Activated naive CD4-positive, alpha-beta T cell treated with anti-CD3 and anti-CD28 coated beads, Interleukin-2, amount 50 U/mL, for 16 hours (primary cell): Measurements from ENCODE around the gene LAMA1.

ENCODE experiments used
- DNase-seq: peaks from one replicate; pipeline ENCODE4 v3.0.0-alpha.2; 2020

Gene LAMA1

DNA sequence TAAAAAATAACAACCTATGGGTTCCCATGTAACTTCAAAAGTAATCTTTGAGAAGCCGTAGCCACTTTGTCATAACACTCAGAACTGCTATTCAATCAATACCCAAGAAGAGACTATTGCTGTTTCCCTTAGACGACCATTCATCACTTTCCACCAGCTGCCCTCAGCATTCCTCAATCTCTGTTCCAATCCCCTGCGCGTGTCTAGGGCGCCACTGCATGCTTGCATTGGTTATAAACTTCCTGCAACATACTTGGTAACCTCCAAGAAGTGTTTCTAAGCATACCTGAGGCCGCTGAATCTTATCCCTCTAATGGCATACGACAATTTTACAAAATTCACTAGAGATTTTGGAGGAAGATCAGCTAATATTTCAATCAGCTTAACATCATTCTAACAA, 134.2 kb downstream of the LAMA1 start:
- DNase-seq: no peak

DNA sequence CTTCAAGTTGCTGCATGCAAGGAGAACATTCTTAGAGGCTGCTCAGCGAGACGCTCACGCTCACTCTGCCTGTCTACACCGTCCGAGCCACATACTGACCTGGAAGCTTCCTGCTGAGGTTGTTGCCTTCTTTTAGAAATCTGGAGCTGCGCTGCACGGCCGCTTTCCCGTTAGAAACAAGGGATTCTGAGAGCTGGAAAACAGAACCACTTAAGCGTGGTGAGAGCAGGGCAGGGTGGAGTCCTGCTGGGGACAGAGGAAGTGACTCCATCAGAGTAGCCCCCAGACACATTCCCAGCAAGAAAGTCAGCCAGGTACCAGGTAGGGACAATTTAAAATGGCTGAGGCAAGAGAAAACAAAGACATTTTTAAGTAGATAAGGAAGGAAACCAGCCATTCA, 135.2 kb downstream of the LAMA1 start:
- no peak for DNase-seq

DNA sequence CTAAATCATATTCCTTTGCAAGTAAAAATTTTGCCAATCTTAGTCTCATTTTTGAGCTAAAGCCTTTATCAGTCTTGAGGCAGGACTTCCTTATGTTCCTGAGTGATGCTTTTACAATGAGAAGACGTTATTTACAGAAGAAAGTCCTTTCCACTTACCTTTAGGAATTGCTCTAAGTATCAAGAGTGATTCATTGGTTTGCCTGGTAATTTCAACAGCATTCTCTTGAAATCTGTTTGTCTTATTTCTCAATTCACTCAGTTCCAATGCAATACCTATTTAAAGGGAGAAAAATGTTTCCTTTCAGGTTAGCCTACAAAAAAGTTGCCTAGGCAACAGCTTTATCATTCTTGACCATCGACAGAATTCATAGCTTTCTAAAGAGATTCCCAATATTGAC, 137.2 kb downstream of the LAMA1 start:
- DNase-seq: no peak

DNA sequence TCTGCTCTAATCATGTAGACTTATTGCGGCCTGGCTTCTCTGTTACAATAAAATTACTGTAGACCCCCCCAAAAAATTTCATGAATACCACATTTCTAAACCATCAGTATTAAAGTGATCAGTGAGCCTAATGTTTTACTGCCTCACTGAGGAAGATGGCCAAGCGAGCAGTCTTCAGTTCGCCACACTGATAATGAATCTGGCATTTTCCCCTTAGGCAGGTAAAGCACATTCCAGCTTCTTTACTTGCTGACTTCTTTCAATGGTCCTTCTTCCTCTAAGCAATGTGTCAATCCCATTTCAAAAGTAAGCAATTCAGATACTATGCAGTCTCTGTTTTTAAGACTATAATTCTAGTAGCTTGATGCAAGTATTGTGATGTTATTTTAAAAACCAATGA, 137.6 kb downstream of the LAMA1 start:
- DNase-seq: no peak

DNA sequence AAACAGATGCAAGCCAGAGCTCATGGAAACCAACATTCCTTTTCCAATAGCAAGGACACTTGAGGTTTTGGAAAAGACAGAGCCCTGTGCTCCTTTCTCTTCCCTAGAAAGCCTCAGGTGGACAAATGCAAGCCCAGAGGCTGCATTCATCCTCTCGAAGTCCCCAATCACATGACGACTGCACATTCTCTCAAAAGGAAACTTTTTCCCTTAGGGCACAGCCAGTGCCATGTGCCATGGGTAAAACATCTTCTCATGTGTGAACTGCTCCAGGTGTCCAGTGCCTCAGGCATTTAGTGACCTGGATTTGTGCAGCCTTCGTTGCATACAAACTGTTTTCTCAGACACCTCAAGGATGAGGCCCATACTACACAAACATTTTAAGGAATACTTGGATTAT, 140.7 kb downstream of the LAMA1 start:
- DNase-seq: no peak

DNA sequence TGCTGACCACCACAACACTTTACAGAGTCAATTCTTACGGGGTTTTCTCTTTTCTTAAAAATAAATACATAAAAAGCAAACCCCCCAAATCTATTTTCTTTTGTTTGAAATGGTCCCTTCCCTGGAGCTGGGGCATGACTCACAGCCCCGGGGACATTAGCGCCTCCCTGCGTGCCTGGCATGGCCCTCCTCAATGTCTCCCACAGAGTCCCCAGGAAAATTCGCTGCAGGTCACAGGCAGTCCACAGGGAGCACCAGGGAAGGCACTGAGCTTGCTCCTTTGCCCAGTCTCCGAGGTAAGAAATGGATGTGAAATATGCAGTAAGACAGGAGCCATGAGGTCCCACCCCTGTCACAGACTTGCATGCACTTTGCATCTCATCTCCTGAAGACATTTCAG, 142.5 kb downstream of the LAMA1 start:
- DNase-seq: no peak

DNA sequence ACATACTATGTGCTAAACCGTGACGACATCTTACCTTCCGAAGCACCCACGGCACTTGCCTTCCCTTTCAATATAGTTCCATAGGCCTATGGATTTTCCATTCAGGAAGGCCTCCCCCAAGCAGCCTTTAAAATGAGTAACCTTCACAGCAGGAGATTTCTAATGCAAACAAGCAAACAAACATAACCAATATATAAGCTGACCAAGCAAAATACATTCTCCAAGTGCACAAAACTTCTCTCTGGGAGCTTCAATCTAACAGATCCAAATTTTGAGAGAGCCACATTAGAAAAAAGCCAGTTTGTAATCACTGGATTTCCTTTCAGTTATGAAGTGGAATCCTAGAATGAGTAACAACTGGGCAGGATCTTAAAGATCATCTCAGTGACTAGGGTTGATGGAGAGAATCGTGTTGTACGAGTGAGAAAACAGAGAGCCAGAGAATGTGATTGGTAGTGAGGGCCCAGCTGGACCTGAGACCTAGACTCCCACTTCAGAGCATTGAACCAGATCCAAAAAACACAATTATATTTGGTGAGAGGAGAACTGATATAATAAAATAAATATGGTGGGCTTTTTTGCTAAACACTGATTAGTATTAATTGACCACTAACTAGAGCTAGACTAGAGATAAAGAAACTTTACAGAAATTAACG, 145.6 kb downstream of the LAMA1 start:
- DNase-seq: no peak

DNA sequence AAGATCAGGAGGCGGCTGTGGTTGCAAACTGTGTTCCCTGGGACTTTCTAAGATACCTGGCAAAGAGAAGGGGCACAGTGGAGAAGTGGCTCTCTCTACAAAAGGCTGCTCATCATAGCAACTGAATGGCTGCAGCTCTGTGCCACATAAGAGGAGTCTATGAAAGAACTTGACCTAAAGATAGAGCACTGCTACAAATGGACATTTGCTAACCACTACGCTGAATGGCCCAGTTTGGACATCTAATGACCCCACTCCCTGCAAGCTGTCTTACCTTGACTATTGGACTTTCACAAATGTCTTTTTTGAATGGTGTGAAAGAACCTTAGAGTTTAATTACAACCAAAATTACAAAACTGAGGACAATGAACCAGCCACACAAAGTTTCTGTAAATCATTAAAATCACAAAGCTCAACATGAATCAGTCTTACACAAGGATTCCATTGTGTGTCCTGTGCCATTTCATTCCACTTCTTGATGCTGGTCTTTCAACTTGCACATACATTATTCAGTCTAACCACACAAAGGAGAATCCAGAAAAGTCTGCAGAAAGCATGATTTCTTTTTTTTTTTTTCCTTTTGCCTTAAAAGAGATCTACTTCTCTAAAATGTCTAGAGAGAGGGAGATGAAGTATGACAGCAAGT, 154.0 kb downstream of the LAMA1 start:
- no peak for DNase-seq

DNA sequence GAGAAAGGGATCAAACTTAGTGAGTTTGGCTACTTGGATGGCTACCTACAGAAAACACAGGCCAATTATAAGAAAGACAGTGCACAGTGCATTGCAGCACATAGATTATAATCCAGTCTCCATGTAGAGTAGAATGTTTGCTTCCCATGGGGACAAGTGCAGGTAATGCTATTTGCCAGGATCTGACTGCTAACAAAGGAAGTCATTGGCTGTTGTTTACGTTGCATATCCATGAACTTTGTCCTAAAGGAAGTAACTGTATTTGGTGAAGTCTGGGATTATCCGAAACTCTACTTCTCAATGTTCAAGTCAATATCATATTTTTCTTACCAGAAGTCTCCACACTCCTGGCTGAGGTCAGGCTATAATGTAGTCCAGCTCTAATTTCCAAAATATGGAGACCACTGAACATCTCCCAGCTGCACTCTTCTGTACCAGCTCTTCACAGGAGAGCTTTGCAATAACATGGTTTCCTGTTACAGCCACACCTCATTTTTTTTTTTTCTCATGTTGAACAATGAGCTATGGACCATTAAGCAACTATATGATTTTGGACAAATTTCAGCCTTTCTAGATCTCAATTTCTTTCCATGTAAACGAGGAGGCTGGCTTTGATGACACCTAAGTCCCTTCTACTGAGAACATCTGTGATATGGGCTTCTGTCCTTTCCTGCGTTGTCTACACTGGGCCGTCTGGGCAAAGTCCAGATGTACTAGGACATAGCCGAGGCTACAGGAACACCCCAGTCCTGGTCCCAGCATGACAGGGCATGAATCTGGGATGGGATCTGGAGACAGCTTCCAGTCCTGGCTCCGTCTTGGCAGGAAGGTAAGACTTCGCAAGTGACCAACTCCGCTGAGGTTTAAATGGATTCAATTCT, 154.8 kb downstream of the LAMA1 start:
- no peak for DNase-seq

DNA sequence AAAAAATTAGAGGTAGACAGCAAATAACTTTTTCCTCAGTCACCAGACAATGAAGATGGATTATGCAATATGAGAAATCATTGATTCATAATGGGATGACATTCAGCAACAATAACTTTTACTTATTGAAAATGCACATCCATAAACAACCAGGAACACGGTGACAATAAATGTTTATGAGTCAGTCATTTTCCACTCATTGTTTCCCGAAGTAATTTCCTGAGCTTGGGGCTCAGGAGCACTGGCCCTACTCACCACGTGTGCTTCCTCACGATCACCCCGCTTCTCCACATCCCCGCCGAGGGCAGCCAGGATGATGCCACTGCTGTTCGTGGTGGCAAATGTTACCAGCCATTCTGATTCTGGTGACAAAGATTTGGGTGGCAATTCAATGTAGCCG, 156.3 kb downstream of the LAMA1 start:
- DNase-seq: no peak

DNA sequence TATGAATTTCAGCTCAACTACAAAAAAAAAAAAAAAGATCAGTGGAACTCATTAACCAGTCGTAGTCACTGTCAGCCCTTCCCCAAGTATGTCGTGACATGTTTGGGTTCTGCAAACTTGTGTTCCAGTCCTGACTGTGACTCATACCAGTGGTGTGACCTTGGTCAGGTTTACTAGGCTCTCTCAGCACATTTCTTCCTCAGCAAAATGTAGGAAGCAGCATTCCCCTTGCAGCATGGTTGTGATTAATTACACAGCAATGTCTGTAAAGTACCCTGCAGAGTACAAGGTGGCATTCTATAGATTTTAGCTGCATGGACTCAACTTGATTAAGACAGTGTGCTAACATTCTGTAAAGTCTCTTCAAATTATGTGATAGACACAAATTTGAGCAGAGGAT, 156.9 kb downstream of the LAMA1 start:
- no peak for DNase-seq

DNA sequence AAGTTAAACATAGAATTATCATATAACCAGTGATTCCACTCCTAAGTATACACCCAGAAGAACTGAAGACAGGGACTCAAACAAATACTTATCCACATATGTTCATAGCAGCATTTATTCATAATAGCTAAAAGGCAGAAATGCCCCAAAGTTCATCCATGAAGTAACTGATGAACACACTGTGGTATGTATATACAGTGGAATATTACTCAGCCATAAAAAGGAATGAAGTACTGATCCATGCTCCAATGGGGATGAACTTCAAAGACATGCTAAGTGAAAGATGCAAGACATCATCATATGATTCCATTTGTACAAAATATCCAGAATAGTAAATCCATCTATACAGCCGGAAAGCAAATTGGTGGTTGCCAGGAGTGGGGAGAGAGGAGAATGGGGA, 157.5 kb downstream of the LAMA1 start:
- no peak for DNase-seq

DNA sequence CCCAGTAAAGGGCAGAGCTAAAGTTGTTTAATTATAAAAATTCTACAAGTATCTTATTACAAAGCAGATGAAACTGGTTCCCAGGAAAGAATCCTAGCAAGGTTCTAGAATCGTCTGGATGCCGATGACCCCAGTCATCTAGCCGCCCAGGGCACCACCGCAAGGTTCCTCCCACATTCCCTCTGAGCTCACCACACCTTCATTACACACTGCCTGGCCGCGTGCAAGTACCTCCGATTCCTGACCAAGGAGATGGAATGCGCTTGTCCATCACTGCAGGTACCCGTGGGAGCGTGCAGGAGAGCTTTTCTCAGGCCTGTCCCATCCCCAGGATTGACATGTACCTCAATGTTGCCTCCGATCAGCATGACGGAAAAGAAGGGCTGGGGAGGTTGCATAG, 158.5 kb downstream of the LAMA1 start:
- no peak for DNase-seq

DNA sequence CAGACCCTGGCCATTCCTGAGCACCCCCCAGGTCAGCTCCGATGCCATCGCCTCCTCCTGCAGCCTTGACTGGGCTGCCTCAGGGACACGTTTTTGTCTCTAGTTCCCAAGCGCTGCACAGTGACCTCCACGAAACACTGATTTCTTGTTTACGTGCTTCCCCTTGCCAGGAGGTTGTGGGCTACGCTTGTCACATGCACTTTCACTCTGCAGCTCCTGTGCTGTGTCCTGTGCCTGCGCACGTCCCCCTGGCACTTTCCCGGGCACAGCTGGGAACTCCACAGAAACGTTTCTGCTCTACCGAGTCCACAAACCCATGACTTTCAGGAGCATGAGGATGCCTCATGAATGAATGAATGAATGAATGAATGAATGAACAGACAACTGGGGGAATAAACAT, 160.6 kb downstream of the LAMA1 start:
- no peak for DNase-seq

DNA sequence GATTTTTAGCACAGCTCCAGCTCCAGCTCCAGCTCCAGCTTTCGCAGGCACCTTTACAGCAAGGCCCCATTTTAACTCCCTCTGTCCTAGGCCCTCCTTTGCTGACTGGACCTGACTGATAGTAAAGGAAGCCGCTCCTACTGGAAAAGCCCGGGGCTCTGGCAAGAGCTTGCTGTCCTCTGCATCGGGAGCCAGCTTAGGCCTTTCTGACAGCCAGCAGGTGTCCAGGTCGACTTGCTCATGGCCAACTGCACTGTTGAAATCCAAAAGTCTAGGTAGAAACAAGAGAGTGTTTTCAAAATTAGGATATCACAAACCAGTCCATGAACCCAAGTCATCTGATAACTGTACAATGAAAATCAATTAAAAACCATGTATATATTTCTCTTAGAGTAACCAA, 161.1 kb downstream of the LAMA1 start:
- no peak for DNase-seq

DNA sequence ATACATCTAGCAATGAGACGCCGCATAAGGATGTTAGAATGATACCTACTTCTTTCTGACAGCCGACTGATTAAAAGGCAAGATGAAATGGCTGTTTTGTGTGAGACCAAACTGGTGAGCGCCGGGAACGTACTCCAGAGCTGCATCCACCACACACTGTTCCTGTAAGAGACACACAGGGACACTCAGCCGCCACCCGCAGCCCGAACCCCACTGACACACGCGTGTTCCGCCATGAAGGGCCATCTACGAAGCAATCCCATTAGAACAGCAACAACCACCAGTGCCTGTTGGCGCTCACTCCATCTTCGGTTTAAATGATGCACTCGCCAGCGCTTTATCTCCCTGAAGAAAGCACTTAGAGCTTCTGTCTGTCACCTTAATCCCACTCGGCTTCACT, 162.3 kb downstream of the LAMA1 start:
- no peak for DNase-seq

DNA sequence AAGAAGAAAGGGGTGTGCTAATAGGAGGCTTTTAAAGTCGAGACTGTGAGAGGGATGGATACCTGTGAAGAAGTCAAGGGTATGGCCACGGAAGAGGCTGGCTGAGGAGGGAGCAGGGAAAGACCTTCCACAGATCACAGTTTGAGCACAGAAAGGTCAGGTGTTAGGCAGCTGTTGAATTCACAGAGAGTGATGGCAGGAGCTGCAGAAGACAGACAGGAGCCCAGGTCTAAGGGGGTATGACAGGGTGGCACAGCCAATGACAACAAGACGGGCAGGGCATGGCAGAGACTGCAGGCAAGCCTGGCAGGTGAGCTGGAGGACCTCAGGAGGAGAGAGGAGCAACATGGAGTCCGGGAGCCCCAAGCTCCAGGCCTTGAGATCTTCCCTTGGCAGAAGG, 163.1 kb downstream of the LAMA1 start:
- no peak for DNase-seq

DNA sequence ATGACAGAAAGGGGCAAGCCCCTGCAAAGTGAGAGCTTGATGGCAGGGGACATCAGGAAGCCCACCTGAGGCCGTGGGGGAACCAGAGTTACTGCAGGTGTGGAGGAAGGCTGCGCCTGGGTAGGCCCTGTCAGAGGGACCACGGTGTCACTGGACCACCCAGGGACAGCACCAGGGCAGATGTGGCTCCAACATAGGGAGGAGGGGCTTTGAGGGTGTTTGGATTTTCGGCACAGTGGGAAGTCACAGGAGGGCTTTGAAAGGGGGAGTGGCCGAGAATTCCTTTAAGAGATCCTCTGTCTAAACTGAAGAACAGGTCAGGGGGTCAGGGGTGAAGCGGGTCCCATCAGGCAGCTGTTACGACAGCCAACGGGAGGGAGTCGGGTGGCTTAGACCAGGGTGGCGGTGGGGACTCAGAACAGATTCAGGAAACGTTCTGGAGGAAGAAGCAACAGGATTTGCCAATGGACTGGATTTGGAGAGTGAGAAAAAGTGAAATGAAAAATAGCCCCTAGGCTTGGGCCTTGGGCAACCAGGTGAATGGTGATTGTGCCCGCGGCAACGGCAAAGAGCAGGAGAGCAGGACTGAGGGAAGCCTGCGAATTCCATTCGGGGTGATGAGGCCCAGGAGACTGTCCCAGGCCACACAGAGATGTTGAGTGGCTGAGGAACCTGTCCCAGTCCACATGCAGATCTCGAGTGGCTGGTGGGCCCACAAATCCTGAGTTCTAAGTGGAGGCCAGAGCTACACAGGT, 166.1 kb downstream of the LAMA1 start:
- no peak for DNase-seq

DNA sequence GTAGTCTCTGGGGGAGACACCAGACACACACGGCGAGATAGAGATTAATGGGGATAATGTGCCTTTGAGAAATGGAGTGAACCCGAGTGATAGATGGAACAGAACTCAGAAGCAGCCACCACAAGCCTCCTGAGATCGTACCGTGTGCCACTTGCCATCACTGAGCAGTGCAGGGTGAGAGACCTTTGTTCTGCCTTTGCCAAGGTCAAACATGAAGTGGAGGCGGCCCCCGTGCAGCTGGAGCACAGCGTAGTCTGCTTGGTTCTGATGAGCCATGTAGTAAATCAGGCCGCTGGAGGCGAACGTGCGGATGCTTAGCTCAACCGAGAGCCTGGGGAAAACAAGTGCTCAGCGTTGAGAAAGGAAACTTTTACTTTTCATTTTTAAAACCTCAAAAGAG, 167.0 kb downstream of the LAMA1 start:
- DNase-seq: no peak

DNA sequence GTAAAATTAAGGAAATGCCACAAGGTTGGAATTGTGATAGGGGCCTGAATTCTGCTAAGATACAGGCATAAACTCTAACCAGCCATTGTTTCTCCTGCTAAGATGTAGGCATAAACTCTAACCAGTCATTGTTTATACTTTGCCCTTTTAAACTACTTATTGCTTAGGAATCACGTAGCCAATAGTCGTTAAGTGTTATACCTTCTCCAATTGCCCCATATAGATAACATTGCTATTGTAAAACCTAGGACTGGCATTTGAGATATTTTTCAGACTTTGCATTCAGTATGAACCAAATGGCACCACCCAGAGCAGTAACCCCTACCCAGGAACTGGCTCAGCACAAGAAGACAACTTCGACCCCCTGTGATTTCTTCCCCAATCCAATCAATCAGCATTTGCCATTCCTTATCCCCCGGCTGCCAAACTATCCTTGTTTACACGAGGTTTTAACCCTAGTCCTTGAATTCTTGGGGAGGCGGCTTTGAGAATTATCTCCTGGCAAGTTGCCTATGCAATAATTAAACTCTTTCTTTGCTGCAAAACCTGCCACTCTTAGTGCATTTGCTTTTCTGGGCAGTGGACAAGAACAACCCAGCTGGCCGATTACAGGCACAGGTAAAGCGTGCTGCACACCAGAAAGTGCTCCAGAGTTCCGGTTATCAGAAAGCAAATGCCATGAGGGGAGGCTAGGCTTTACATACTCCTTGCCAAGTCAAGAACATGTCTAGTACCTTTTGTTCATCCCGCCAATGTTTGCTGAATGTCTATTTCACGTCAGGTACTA, 167.6 kb downstream of the LAMA1 start:
- DNase-seq: no peak

DNA sequence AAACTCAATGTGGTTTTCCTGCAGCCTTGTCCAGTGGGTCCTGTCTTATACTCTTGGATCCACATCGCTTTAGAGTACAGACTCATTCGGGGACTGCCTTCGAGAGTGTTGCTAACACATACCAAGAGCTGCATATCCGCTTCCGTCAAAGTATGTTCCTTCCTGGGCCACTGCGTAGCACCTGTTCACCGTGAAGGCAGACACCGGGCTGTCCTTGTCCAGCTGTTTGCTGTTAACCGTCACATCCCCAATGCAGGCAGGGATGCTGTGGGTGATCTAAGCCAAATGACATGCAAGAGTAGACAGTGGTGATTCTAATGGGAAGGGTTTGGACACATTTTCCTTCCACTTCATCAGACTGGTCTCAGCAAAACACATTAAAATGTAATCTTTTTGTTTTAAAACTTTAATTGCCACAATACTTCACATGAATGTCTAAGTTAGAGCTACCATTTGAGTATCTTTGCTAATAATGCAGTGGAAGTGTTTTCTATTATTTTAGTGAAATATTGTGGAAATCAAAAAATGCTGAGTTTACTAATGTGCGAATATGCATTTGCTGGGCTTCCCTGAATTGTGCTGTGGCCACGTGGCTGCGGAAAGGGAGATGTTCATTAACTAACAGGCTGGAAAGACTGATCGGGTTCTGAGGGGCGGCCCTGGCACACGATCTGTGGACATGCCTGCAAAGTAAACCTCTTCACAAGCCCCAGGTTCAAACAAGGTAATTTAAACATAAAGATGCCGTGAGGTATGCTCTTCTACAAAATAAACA, 169.1 kb downstream of the LAMA1 start:
- no peak for DNase-seq
